DOHH2 (cell line): ENCODE results near the gene EHD4.

Source experiments
- H3F3A ChIP-seq: fragments of 200-600 bp; sonication (generic), shearing (Covaris generic); 2 replicates; pipeline ENCODE4 v1.6.0; 2016; ENCODE audit warnings: antibody characterized with exemption, mild to moderate bottlenecking; ENCODE audit not compliant: control insufficient read depth, insufficient read depth
- H3K27ac ChIP-seq: fragments of 200-600 bp; sonication (generic); 2 replicates; pipeline ENCODE4 v1.5.1; 2014; ENCODE audit warnings: low read depth, mild to moderate bottlenecking, low read length, moderate library complexity
- H3K27me3 ChIP-seq: fragments of 200-600 bp; sonication (generic); 2 replicates; pipeline ENCODE4 v1.6.1; 2014; ENCODE audit warnings: mild to moderate bottlenecking, low read length, mixed read lengths; ENCODE audit not compliant: control insufficient read depth
- H3K36me3 ChIP-seq: fragments of 200-600 bp; sonication (generic); 2 replicates; pipeline ENCODE4 v1.6.1; 2014; ENCODE audit warnings: mild to moderate bottlenecking, low read length, moderate library complexity, mixed read lengths; ENCODE audit not compliant: control insufficient read depth
- H3K4me1 ChIP-seq: fragments of 200-600 bp; sonication (generic); 2 replicates; pipeline ENCODE4 v1.6.1; 2014; ENCODE audit warnings: mild to moderate bottlenecking, low read length, mixed read lengths; ENCODE audit not compliant: control insufficient read depth
- H3K4me2 ChIP-seq: fragments of 200-600 bp; sonication (generic); 2 replicates; pipeline ENCODE4 v1.6.0; 2014; ENCODE audit warnings: mild to moderate bottlenecking, low read length, moderate library complexity
- H3K4me3 ChIP-seq: fragments of 200-600 bp; sonication (generic); 2 replicates; pipeline ENCODE4 v1.5.1; 2014; ENCODE audit warnings: mild to moderate bottlenecking, low read length, mixed read lengths
- H3K79me2 ChIP-seq: fragments of 200-600 bp; sonication (generic); 2 replicates; pipeline ENCODE4 v1.6.1; 2014; ENCODE audit warnings: mild to moderate bottlenecking, low read length, mixed read lengths; ENCODE audit not compliant: control insufficient read depth
- H3K9me2 ChIP-seq: fragments of 200-600 bp; sonication (generic); replicated peaks from 2 replicates; pipeline ENCODE4 v1.6.1; 2014; ENCODE audit warnings: mild to moderate bottlenecking, low read length, mixed read lengths; ENCODE audit not compliant: control insufficient read depth
- H3K9me3 ChIP-seq: fragments of 200-600 bp; sonication (generic); 2 replicates; pipeline ENCODE4 v1.6.1; 2014; ENCODE audit warnings: antibody characterized with exemption, low read length, mixed read lengths; ENCODE audit not compliant: control insufficient read depth, insufficient read depth
- H4K20me1 ChIP-seq: fragments of 200-600 bp; sonication (generic); 2 replicates; pipeline ENCODE4 v1.6.0; 2014; ENCODE audit warnings: low read depth, mild to moderate bottlenecking, antibody characterized with exemption, low read length, moderate library complexity; ENCODE audit not compliant: control insufficient read depth, insufficient read depth
- EZH2phosphoT487 ChIP-seq: fragments of 200-600 bp; sonication (generic); IDR thresholded peaks from 2 replicates; pipeline ENCODE4 v1.6.1; 2017; ENCODE audit warnings: borderline replicate concordance, mild to moderate bottlenecking, antibody characterized with exemption, low read length, moderate library complexity, mixed read lengths
- TF ChIP-seq, protein P1 (sequence below): fragments of 200-600 bp; sonication (generic); IDR thresholded peaks from one replicate; pipeline ENCODE4 v1.5.1; 2014; ENCODE audit warnings: antibody characterized with exemption, mild to moderate bottlenecking, low read depth, low read length; ENCODE audit not compliant: poor library complexity, severe bottlenecking

Gene EHD4

DNA sequence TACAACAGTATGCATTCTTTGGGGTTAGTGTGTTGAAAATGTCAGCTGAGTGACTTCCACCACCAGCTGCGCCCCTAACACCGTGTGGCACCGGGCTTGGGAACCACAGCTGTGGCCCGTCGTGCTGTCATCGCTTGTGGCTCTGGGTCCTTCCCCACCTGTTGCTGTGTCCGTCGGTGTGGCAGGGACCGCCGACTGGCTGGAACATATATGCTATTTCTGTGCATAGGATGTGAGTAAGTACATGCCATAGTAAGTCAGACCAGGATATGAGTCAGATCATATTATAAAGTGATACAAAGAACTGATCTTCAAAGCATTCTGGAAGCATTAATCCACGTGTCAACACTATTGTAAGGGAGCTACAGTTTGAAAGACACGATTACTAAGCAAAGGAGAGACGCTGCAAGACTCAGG, 31.9 kb downstream of the EHD4 start:
- Histone ChIP-seq H3K27ac (no peak overlapping the region), H3K79me2 (no peaks in the 10 kb centered on the region), H3K9me2 (no peaks in the 10 kb centered on the region), H3K4me1 (peaks cover 20% of the 10 kb centered on the region), H3K4me2 (no peak overlapping the region), H3F3A (peaks cover 2% of the 10 kb centered on the region; the same call in 1 of the 2 replicates), H3K4me3 (no peak overlapping the region), H3K27me3 (no peaks in the 10 kb centered on the region), H3K9me3 (no peaks in the 10 kb centered on the region), H4K20me1 (no peaks in the 10 kb centered on the region), H3K36me3 (peaks cover 2% of the 10 kb centered on the region; the same call in 1 of the 2 replicates)
- TF ChIP-seq, protein P1, sequence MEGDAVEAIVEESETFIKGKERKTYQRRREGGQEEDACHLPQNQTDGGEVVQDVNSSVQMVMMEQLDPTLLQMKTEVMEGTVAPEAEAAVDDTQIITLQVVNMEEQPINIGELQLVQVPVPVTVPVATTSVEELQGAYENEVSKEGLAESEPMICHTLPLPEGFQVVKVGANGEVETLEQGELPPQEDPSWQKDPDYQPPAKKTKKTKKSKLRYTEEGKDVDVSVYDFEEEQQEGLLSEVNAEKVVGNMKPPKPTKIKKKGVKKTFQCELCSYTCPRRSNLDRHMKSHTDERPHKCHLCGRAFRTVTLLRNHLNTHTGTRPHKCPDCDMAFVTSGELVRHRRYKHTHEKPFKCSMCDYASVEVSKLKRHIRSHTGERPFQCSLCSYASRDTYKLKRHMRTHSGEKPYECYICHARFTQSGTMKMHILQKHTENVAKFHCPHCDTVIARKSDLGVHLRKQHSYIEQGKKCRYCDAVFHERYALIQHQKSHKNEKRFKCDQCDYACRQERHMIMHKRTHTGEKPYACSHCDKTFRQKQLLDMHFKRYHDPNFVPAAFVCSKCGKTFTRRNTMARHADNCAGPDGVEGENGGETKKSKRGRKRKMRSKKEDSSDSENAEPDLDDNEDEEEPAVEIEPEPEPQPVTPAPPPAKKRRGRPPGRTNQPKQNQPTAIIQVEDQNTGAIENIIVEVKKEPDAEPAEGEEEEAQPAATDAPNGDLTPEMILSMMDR, result no peak
- no peak for TF ChIP-seq EZH2phosphoT487

DNA sequence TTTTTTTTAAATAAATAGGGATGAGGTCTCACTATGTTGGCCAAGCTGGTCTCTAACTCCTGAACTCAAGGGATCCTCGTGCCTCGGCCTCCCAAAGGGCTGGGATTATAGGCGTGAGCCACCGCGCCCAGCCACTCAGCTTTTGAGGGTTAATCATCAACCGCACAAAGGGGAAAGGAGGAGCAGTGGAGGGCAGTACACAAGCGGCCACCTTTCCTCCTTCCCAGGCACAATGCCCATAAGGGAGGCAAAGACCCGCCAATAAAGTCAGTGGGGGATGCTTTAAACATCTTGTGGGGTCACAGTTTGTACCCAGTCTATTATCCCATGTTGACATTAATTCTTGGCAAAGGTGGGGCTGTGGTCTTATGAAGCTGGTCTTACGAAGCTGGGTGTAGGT, 32.4 kb downstream of the EHD4 start:
- no peaks in the 10 kb centered on the region for H3K27me3 ChIP-seq
- H3K27ac ChIP-seq, result no peak overlapping the region
- no peak overlapping the region for H3K4me2 ChIP-seq
- H3K4me1 ChIP-seq, result peaks cover 25% of the 10 kb centered on the region
- peaks cover 2% of the 10 kb centered on the region; the same call in 1 of the 2 replicates for H3K36me3 ChIP-seq
- peaks cover 2% of the 10 kb centered on the region; the same call in 1 of the 2 replicates for H3F3A ChIP-seq
- H3K9me2 ChIP-seq, result no peaks in the 10 kb centered on the region
- H4K20me1 ChIP-seq, result no peaks in the 10 kb centered on the region
- H3K79me2 ChIP-seq, result no peaks in the 10 kb centered on the region
- H3K9me3 ChIP-seq, result no peaks in the 10 kb centered on the region
- H3K4me3 ChIP-seq, result no peak overlapping the region
- TF ChIP-seq, protein P1, result no peak
- no peak for TF ChIP-seq EZH2phosphoT487

DNA sequence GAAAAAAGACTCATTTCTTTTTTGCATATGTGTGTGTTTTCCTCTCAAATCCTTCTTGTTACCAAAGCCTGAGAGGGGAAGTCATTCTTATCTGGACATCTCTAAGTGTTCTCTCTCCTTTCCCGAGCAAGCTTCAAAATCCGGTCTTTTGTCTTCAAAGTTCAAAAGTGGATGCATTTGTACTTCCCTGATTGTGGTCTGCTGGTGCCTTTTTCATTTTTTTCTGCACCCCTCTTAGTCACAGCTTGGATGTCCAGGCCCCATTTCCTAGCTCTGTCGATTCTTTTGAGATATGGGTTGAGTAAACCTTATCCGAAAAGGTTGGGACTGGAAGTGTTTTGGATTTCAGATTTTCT, 34.8 kb downstream of the EHD4 start:
- peaks cover 33% of the 10 kb centered on the region for H3K4me1 ChIP-seq
- peaks cover 2% of the 10 kb centered on the region; the same call in 1 of the 2 replicates for H3K36me3 ChIP-seq
- no peak overlapping the region for H3K27ac ChIP-seq
- TF ChIP-seq, protein P1, result no peak
- no peak for TF ChIP-seq EZH2phosphoT487
- H3K79me2 ChIP-seq, result no peaks in the 10 kb centered on the region
- peaks cover 2% of the 10 kb centered on the region; the same call in 1 of the 2 replicates for H3F3A ChIP-seq
- no peak overlapping the region for H3K4me3 ChIP-seq
- no peak overlapping the region for H3K4me2 ChIP-seq
- H3K9me2 ChIP-seq, result no peaks in the 10 kb centered on the region
- H4K20me1 ChIP-seq, result no peaks in the 10 kb centered on the region
- H3K9me3 ChIP-seq, result no peaks in the 10 kb centered on the region
- H3K27me3 ChIP-seq, result no peaks in the 10 kb centered on the region
